ENCODE measurements around the gene RNASE8. TPM values are rescaled to one million over a fixed set of nuclear protein-coding genes. Genes with fewer than 3 reads are reported as not detected.

Gene RNASE8
- total and polyA plus RNA-seq, 12 donors = not detected

- TF ChIP-seq CTCF (IDR thresholded peaks at IDR 0.05) = no peak
- no peaks in the 10 kb centered on the region for H3K27me3 ChIP-seq
- intact Hi-C loops (cut with DNase I) = loop anchor here in 4 of 10 donors (5.0 to 10.0 kb wide), 6 partner anchors 35 to 417 kb away; partner anchors contain the start of genes ANG (in 2 of the 4), RNASE4 (in 2 of the 4) and NDRG2 (in 1 of the 4)
- no peaks in the 10 kb centered on the region for H3K36me3 ChIP-seq
- DNase-seq = no peak
- ATAC-seq = no peak
- H3K4me1 ChIP-seq = peaks cover 6 to 60% (median 46%) of the 10 kb centered on the region in 9 donors
- no peak overlapping the region for H3K27ac ChIP-seq
- no peaks in the 10 kb centered on the region for H3K9me3 ChIP-seq
- H3K4me3 ChIP-seq = no peak overlapping the region
- WGBS, 2 donors = 89 to 93% methylated on average over 8 of the region's 8 CpGs
Observed at GRCh38 chr14:21101802-21102413, 44.3 kb downstream of the RNASE8 start.

- peak overlapping the region in 7 of 10 donors; percentile 96 to 99 (median 97) for H3K27ac ChIP-seq
Observed at GRCh38 chr14:21102521-21103410, 45.1 kb downstream of the RNASE8 start.

GRCh38 chr14:21103411-21103709 lies 45.7 kb downstream of the RNASE8 start:
- intact Hi-C loops (cut with DNase I) = loop anchor here in 4 of 10 donors (5.0 to 10.0 kb wide), 6 partner anchors 36 to 419 kb away; partner anchors contain the start of genes ANG (in 2 of the 4), RNASE4 (in 2 of the 4) and NDRG2 (in 1 of the 4)
- TF ChIP-seq CTCF (IDR thresholded peaks at IDR 0.05) = no peak
- Histone ChIP-seq H3K4me3 (peak overlapping the region in 9 of 10 donors; percentile 51 to 80 (median 65)), H3K9me3 (no peaks in the 10 kb centered on the region), H3K27ac (peak overlapping the region; percentile 90 to 99 (median 97)), H3K4me1 (peaks cover 6 to 61% (median 42%) of the 10 kb centered on the region in 9 donors), H3K36me3 (no peaks in the 10 kb centered on the region), H3K27me3 (no peaks in the 10 kb centered on the region)
- no peak for DNase-seq
- 1% methylated on average over 9 of the region's 9 CpGs for WGBS, 2 donors
- ATAC-seq = no peak

More at GRCh38 chr14:21102521-21103410, 45.1 kb downstream of the RNASE8 start:
- peaks cover 6 to 58% (median 42%) of the 10 kb centered on the region in 9 donors for H3K4me1 ChIP-seq
- no peaks in the 10 kb centered on the region for H3K27me3 ChIP-seq
- H3K36me3 ChIP-seq = no peaks in the 10 kb centered on the region
- intact Hi-C loops (cut with DNase I) = loop anchor here in 4 of 10 donors (5.0 to 10.0 kb wide), 6 partner anchors 35 to 418 kb away; partner anchors contain the start of genes ANG (in 2 of the 4), RNASE4 (in 2 of the 4) and NDRG2 (in 1 of the 4)
- TF ChIP-seq CTCF (IDR thresholded peaks at IDR 0.05) = no peak
- no peak for DNase-seq
- WGBS, 2 donors = 20 to 24% methylated on average over 9 of the region's 9 CpGs
- H3K4me3 ChIP-seq = peak overlapping the region in 9 of 10 donors; percentile 51 to 80 (median 65)
- ATAC-seq = no peak
- H3K9me3 ChIP-seq = no peaks in the 10 kb centered on the region
